HL-60 (cell line): ENCODE measurements around the gene NFE2L2.
"Not testable (repeated sequence)": the region's sequence is repeated elsewhere in the genome, so short reads cannot be mapped to it uniquely, and the experiment has no call there.

Experiments
- CTCF ChIP-seq: IDR thresholded peaks from one replicate; pipeline ENCODE4 v1.5.1; 2011; ENCODE audit warnings: low read length, control low read depth, inconsistent platforms; ENCODE audit not compliant: insufficient read depth
- GABPA ChIP-seq: IDR thresholded peaks from 2 replicates; pipeline ENCODE4 v1.6.1; 2012; ENCODE audit warnings: low read depth
- POLR2AphosphoS5 ChIP-seq: IDR thresholded peaks from 2 replicates; pipeline ENCODE4 v1.6.1; 2012; ENCODE audit warnings: low read depth
- REST ChIP-seq: IDR thresholded peaks from 2 replicates; pipeline ENCODE4 v1.6.1; 2012; ENCODE audit warnings: low read depth; ENCODE audit not compliant: insufficient replicate concordance

GRCh38 chr2:177246523-177247030 lies 17.9 kb downstream of the NFE2L2 start:
- TF ChIP-seq POLR2AphosphoS5, CTCF, GABPA, REST: not testable (repeated sequence)
